Endodermal cell (in vitro differentiated cells): ENCODE results near the gene FOXO6. TPM values are rescaled to one million over a fixed set of nuclear protein-coding genes. Genes with fewer than 3 reads are reported as not detected.

Source experiments
- DNase-seq: peaks from one replicate; pipeline ENCODE4 v3.0.0-alpha.2; 2017
- H3K27ac ChIP-seq: 2 replicates; pipeline ENCODE4 v1.5.1; 2013; ENCODE audit warnings: mild to moderate bottlenecking, low read depth, low read length, moderate library complexity
- H3K27me3 ChIP-seq: 2 replicates; pipeline ENCODE4 v1.6.1; 2013; ENCODE audit warnings: mild to moderate bottlenecking, low read length, moderate library complexity; ENCODE audit not compliant: insufficient read depth, control insufficient read depth, poor library complexity, severe bottlenecking
- H3K36me3 ChIP-seq: 2 replicates; pipeline ENCODE4 v1.7.0; 2013; ENCODE audit warnings: mild to moderate bottlenecking, low read length, moderate library complexity; ENCODE audit not compliant: control insufficient read depth, insufficient read depth
- H3K4me1 ChIP-seq: one replicate; pipeline ENCODE4 v1.7.0; 2013; ENCODE audit warnings: low read length; ENCODE audit not compliant: control insufficient read depth, insufficient read depth
- H3K4me3 ChIP-seq: 2 replicates; pipeline ENCODE4 v1.5.1; 2013; ENCODE audit warnings: mild to moderate bottlenecking, low read length, moderate library complexity
- H3K9ac ChIP-seq: 2 replicates; pipeline ENCODE4 v1.6.1; 2013; ENCODE audit warnings: mild to moderate bottlenecking, low read length, moderate library complexity; ENCODE audit not compliant: poor library complexity, severe bottlenecking; ENCODE audit errors: extremely low read depth
- H3K9me3 ChIP-seq: 2 replicates; pipeline ENCODE4 v1.6.1; 2013; ENCODE audit warnings: mild to moderate bottlenecking, low read length, moderate library complexity; ENCODE audit not compliant: control insufficient read depth
- H3K27ac Mint-ChIP-seq: 2 replicates; pipeline ENCODE4 v1.8.0; 2020; ENCODE audit warnings: mixed read lengths
- H3K27me3 Mint-ChIP-seq: 2 replicates; pipeline ENCODE4 v1.8.0; 2021; ENCODE audit warnings: mild to moderate bottlenecking, mixed read lengths; ENCODE audit not compliant: insufficient read depth
- H3K36me3 Mint-ChIP-seq: 2 replicates; pipeline ENCODE4 v1.8.0; 2020; ENCODE audit warnings: low read depth, mixed read lengths
- H3K4me1 Mint-ChIP-seq: 2 replicates; pipeline ENCODE4 v1.8.0; 2020; ENCODE audit warnings: mixed read lengths
- H3K4me3 Mint-ChIP-seq: 2 replicates; pipeline ENCODE4 v1.8.0; 2020; ENCODE audit warnings: mild to moderate bottlenecking, moderate library complexity, mixed read lengths
- H3K9me3 Mint-ChIP-seq: 2 replicates; pipeline ENCODE4 v1.8.0; 2020; ENCODE audit warnings: mild to moderate bottlenecking, mixed read lengths
- WGBS, 2 experiments: methylation state at CpG; one replicate each; pipeline versions ENCODE4 v1.1.5 to v1.1.7; 2013; ENCODE audit warnings: missing lambda C conversion rate in 2 of 2, mixed read lengths in 1 of 2; ENCODE audit not compliant: insufficient coverage in 1 of 2, insufficient read length in 1 of 2; 5-methylcytosine and 5-hydroxymethylcytosine counted together
- total RNA-seq, 2 donors: library from RNA; stranded (reverse); fragmentation: NEBNext Ultra II Directional in 1 of 2; extraction: Animal tissue kit (Norgen Biotek cat#: 25700) in 1 of 2; gene quantifications; 2 replicates in 1 of 2; 3 replicates in 1 of 2; pipeline ENCODE4 v1.2.1, GENCODE V29; 2021
- TF ChIP-seq, protein P1 (sequence below): fragments of 200-600 bp; sonication (generic); conservative IDR thresholded peaks from 2 replicates; pipeline ENCODE4 v1.5.0; 2021; ENCODE audit warnings: antibody characterized with exemption, mild to moderate bottlenecking

FOXO6 gene
- total RNA-seq, 2 donors from 2014 or later = 1.7 to 1.8 TPM

GRCh38 chr1:41314376-41315145 is 46.7 kb upstream of the FOXO6 start:
- no peak overlapping the region for H3K27ac ChIP-seq
- 66 to 83% methylated on average over 5 to 11 of the region's 11 CpGs for WGBS, 2 experiments

GRCh38 chr1:41315146-41315822 is 46.0 kb upstream of the FOXO6 start:
- Mint-ChIP-seq H3K36me3 (no peaks in the 10 kb centered on the region), H3K4me3 (no peak overlapping the region), H3K27me3 (peaks cover 8% of the 10 kb centered on the region), H3K27ac (no peak overlapping the region), H3K4me1 (peaks cover 13% of the 10 kb centered on the region), H3K9me3 (no peaks in the 10 kb centered on the region)
- Histone ChIP-seq H3K27ac (no peak overlapping the region), H3K36me3 (no peaks in the 10 kb centered on the region), H3K4me1 (peaks cover 6% of the 10 kb centered on the region), H3K4me3 (no peak overlapping the region), H3K9me3 (no peaks in the 10 kb centered on the region), H3K27me3 (no peaks in the 10 kb centered on the region), H3K9ac (no peak overlapping the region)
- DNase-seq = no peak
- 71 to 84% methylated on average over 11 to 15 of the region's 15 CpGs for WGBS, 2 experiments
- TF ChIP-seq, protein P1, sequence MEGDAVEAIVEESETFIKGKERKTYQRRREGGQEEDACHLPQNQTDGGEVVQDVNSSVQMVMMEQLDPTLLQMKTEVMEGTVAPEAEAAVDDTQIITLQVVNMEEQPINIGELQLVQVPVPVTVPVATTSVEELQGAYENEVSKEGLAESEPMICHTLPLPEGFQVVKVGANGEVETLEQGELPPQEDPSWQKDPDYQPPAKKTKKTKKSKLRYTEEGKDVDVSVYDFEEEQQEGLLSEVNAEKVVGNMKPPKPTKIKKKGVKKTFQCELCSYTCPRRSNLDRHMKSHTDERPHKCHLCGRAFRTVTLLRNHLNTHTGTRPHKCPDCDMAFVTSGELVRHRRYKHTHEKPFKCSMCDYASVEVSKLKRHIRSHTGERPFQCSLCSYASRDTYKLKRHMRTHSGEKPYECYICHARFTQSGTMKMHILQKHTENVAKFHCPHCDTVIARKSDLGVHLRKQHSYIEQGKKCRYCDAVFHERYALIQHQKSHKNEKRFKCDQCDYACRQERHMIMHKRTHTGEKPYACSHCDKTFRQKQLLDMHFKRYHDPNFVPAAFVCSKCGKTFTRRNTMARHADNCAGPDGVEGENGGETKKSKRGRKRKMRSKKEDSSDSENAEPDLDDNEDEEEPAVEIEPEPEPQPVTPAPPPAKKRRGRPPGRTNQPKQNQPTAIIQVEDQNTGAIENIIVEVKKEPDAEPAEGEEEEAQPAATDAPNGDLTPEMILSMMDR = no peak

More at GRCh38 chr1:41314376-41315145, 46.7 kb upstream of the FOXO6 start:
- peaks cover 8% of the 10 kb centered on the region for H3K4me1 Mint-ChIP-seq
- H3K36me3 Mint-ChIP-seq = no peaks in the 10 kb centered on the region
- no peak overlapping the region for H3K27ac Mint-ChIP-seq
- TF ChIP-seq, protein P1 = no peak
- no peaks in the 10 kb centered on the region for H3K9me3 Mint-ChIP-seq
- Histone ChIP-seq H3K9ac (no peak overlapping the region), H3K4me3 (no peak overlapping the region), H3K9me3 (no peaks in the 10 kb centered on the region), H3K27me3 (no peaks in the 10 kb centered on the region), H3K36me3 (no peaks in the 10 kb centered on the region), H3K4me1 (peaks cover 6% of the 10 kb centered on the region)
- no peak overlapping the region for H3K4me3 Mint-ChIP-seq
- peaks cover 14% of the 10 kb centered on the region for H3K27me3 Mint-ChIP-seq
- no peak for DNase-seq

- no peak for DNase-seq
- Histone ChIP-seq H3K4me3 (no peak overlapping the region), H3K9me3 (no peaks in the 10 kb centered on the region), H3K36me3 (no peaks in the 10 kb centered on the region), H3K4me1 (peaks cover 6% of the 10 kb centered on the region), H3K9ac (no peak overlapping the region), H3K27ac (no peak overlapping the region), H3K27me3 (no peaks in the 10 kb centered on the region)
- Mint-ChIP-seq H3K27ac (no peak overlapping the region), H3K4me3 (no peak overlapping the region), H3K27me3 (peaks cover 5% of the 10 kb centered on the region), H3K36me3 (no peaks in the 10 kb centered on the region), H3K4me1 (peaks cover 15% of the 10 kb centered on the region), H3K9me3 (no peaks in the 10 kb centered on the region)
- WGBS, 2 experiments = 93 to 100% methylated on average over 3 of the region's 3 CpGs
- TF ChIP-seq, protein P1 = no peak
Measured at GRCh38 chr1:41315871-41316270, 45.4 kb upstream of the FOXO6 start.
